Measurements from ENCODE around the gene ZRANB1.
"Not testable (repeated sequence)": the region's sequence is repeated elsewhere in the genome, so short reads cannot be mapped to it uniquely, and the experiment has no call there.

The ZRANB1 gene

DNA sequence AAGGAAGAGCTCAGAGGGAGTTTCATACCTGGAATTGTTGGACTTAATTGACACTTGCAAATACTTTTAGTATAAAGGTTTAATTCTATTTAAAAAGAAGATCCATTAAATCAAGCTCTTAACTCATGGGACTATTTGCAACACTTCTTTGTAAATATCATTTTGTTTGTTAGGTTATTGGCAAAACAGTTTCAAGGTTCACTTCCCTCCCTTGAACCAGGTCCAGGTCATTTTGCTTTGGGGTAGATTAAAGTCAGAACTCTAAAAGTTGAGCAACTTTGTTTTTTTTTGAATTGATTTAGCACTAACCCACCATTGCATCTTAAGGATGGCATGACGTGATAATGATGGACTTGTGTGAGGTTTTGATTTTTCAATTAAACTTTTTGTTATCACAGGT is 45.9 kb downstream of the ZRANB1 start:
- Histone ChIP-seq H3K9me3 (ENCODE audit: control insufficient read depth, low read length) (no peaks in the 10 kb centered on the region), H3K36me3 (ENCODE audit: control insufficient read depth, insufficient read depth, low read length, severe bottlenecking) (peaks cover 81% of the 10 kb centered on the region), H3K9ac (ENCODE audit: low read length) (no peak overlapping the region), H3K4me1 (ENCODE audit: control insufficient read depth, insufficient read depth, low read length) (no peaks in the 10 kb centered on the region), H3K27me3 (replicated peaks; ENCODE audit: control insufficient read depth, insufficient read depth, low read length) (no peaks in the 10 kb centered on the region), H3K4me3 (ENCODE audit: low read length) (no peak overlapping the region)
- DNase-seq (ENCODE audit: low read depth), result no peak

DNA sequence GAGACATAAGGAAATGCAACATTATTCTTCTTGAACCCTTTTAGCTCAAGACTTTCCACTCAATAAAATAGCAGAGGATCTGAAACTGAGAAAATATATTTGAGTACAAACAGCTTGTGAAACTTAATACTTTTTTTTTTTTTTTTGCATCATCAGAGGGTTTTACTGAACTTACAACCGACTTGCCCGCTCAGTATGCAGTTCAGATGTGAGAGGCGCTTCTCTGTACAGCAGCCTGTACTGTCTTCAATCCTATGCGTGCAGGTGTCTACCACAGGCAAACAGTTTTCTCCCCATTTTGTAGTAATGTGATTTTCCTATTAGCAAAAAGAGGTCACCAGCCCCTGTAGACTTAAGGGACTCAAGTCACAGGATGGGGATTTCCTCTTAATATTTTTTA is 46.8 kb downstream of the ZRANB1 start:
- H3K4me1 ChIP-seq (ENCODE audit: control insufficient read depth, insufficient read depth, low read length); H3K9ac ChIP-seq (ENCODE audit: low read length); DNase-seq (ENCODE audit: low read depth); H3K27me3 ChIP-seq (replicated peaks; ENCODE audit: control insufficient read depth, insufficient read depth, low read length); H3K9me3 ChIP-seq (ENCODE audit: control insufficient read depth, low read length); H3K4me3 ChIP-seq (ENCODE audit: low read length): not testable (repeated sequence)
- H3K36me3 ChIP-seq (ENCODE audit: control insufficient read depth, insufficient read depth, low read length, severe bottlenecking), result peaks cover 81% of the 10 kb centered on the region

- H3K9me3 ChIP-seq (ENCODE audit: control insufficient read depth, low read length), result no peaks in the 10 kb centered on the region
- H3K36me3 ChIP-seq (ENCODE audit: control insufficient read depth, insufficient read depth, low read length, severe bottlenecking), result peaks cover 81% of the 10 kb centered on the region
- H3K9ac ChIP-seq (ENCODE audit: low read length), result no peak overlapping the region
- H3K4me3 ChIP-seq (ENCODE audit: low read length), result no peak overlapping the region
- no peaks in the 10 kb centered on the region for H3K27me3 ChIP-seq (replicated peaks; ENCODE audit: control insufficient read depth, insufficient read depth, low read length)
- no peak for DNase-seq (ENCODE audit: low read depth)
- no peaks in the 10 kb centered on the region for H3K4me1 ChIP-seq (ENCODE audit: control insufficient read depth, insufficient read depth, low read length)
Measured at GRCh38 chr10:124989526-124989925, 47.6 kb downstream of the ZRANB1 start.

GRCh38 chr10:124990671-124991625 is 49.0 kb downstream of the ZRANB1 start:
- H3K4me3 ChIP-seq (ENCODE audit: low read length), result no peak overlapping the region
- DNase-seq (ENCODE audit: low read depth), result no peak
- no peaks in the 10 kb centered on the region for H3K4me1 ChIP-seq (ENCODE audit: control insufficient read depth, insufficient read depth, low read length)
- H3K9ac ChIP-seq (ENCODE audit: low read length), result no peak overlapping the region
- H3K9me3 ChIP-seq (ENCODE audit: control insufficient read depth, low read length), result no peaks in the 10 kb centered on the region
- peaks cover 73% of the 10 kb centered on the region for H3K36me3 ChIP-seq (ENCODE audit: control insufficient read depth, insufficient read depth, low read length, severe bottlenecking)
- no peaks in the 10 kb centered on the region for H3K27me3 ChIP-seq (replicated peaks; ENCODE audit: control insufficient read depth, insufficient read depth, low read length)

GRCh38 chr10:124991835-124992234 is 49.9 kb downstream of the ZRANB1 start:
- Histone ChIP-seq H3K9ac (ENCODE audit: low read length) (no peak overlapping the region), H3K9me3 (ENCODE audit: control insufficient read depth, low read length) (no peaks in the 10 kb centered on the region), H3K4me3 (ENCODE audit: low read length) (no peak overlapping the region), H3K36me3 (ENCODE audit: control insufficient read depth, insufficient read depth, low read length, severe bottlenecking) (peaks cover 73% of the 10 kb centered on the region), H3K27me3 (replicated peaks; ENCODE audit: control insufficient read depth, insufficient read depth, low read length) (no peaks in the 10 kb centered on the region), H3K4me1 (ENCODE audit: control insufficient read depth, insufficient read depth, low read length) (no peaks in the 10 kb centered on the region)
- DNase-seq (ENCODE audit: low read depth), result no peak

GRCh38 chr10:124992462-124993344 is 50.8 kb downstream of the ZRANB1 start:
- Histone ChIP-seq H3K9ac (ENCODE audit: low read length) (no peak overlapping the region), H3K4me3 (ENCODE audit: low read length) (no peak overlapping the region), H3K36me3 (ENCODE audit: control insufficient read depth, insufficient read depth, low read length, severe bottlenecking) (peaks cover 73% of the 10 kb centered on the region), H3K4me1 (ENCODE audit: control insufficient read depth, insufficient read depth, low read length) (no peaks in the 10 kb centered on the region), H3K27me3 (replicated peaks; ENCODE audit: control insufficient read depth, insufficient read depth, low read length) (no peaks in the 10 kb centered on the region), H3K9me3 (ENCODE audit: control insufficient read depth, low read length) (no peaks in the 10 kb centered on the region)
- DNase-seq (ENCODE audit: low read depth), result peak; percentile 77

GRCh38 chr10:124993345-124993708 is 51.4 kb downstream of the ZRANB1 start:
- Histone ChIP-seq H3K9ac (ENCODE audit: low read length) (no peak overlapping the region), H3K36me3 (ENCODE audit: control insufficient read depth, insufficient read depth, low read length, severe bottlenecking) (peaks cover 72% of the 10 kb centered on the region), H3K27me3 (replicated peaks; ENCODE audit: control insufficient read depth, insufficient read depth, low read length) (no peaks in the 10 kb centered on the region), H3K4me3 (ENCODE audit: low read length) (no peak overlapping the region), H3K9me3 (ENCODE audit: control insufficient read depth, low read length) (no peaks in the 10 kb centered on the region), H3K4me1 (ENCODE audit: control insufficient read depth, insufficient read depth, low read length) (no peaks in the 10 kb centered on the region)
- DNase-seq (ENCODE audit: low read depth), result no peak

DNA sequence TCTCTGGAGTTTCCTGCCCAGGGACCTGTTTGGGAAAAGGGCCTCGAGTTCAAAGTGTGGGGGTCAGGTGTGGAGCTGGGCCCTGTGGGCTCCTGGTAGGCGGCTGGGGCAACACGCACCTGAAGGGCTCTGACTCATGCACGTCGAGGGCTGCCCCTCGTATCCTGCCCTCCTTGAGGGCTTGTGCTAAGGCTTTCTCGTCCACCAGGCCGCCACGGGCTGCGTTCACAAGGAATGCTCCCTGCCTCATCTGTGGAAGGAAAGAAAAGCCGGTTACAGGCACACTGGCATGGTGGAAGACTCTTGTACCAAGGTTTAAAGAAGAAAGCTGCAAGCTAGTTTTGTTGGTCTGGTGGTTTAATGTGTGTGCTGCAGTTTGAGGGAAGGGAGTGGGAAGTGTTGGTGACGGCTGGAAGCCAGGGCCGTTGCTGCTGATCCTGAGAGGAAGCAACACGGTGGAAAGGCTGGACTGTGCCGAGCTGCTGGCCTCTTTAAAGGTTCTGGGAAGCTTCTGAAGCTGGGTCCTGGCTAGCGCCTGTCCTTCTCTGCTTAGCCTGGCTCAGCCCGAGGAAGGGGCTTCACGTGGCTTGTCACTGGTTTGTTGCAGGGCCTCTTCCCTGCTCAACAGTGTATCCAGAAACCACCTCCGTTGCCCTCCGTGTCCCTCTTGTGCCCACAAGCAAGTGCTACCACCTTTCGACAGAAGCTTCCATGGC is 52.0 kb downstream of the ZRANB1 start:
- Histone ChIP-seq H3K9ac (ENCODE audit: low read length) (no peak overlapping the region), H3K4me1 (ENCODE audit: control insufficient read depth, insufficient read depth, low read length) (peaks cover under 1% of the 10 kb centered on the region), H3K9me3 (ENCODE audit: control insufficient read depth, low read length) (no peaks in the 10 kb centered on the region), H3K36me3 (ENCODE audit: control insufficient read depth, insufficient read depth, low read length, severe bottlenecking) (peaks cover 69% of the 10 kb centered on the region), H3K4me3 (ENCODE audit: low read length) (no peak overlapping the region), H3K27me3 (replicated peaks; ENCODE audit: control insufficient read depth, insufficient read depth, low read length) (no peaks in the 10 kb centered on the region)
- DNase-seq (ENCODE audit: low read depth), result no peak

- no peak for DNase-seq (ENCODE audit: low read depth)
- Histone ChIP-seq H3K9me3 (ENCODE audit: control insufficient read depth, low read length) (no peaks in the 10 kb centered on the region), H3K4me1 (ENCODE audit: control insufficient read depth, insufficient read depth, low read length) (peaks cover 10% of the 10 kb centered on the region), H3K9ac (ENCODE audit: low read length) (no peak overlapping the region), H3K27me3 (replicated peaks; ENCODE audit: control insufficient read depth, insufficient read depth, low read length) (no peaks in the 10 kb centered on the region), H3K4me3 (ENCODE audit: low read length) (no peak overlapping the region), H3K36me3 (ENCODE audit: control insufficient read depth, insufficient read depth, low read length, severe bottlenecking) (peaks cover 63% of the 10 kb centered on the region)
Measured at GRCh38 chr10:124994573-124995473, 52.9 kb downstream of the ZRANB1 start.

GRCh38 chr10:124995605-124996004 is 53.7 kb downstream of the ZRANB1 start:
- Histone ChIP-seq H3K4me1 (ENCODE audit: control insufficient read depth, insufficient read depth, low read length) (peaks cover 15% of the 10 kb centered on the region), H3K4me3 (ENCODE audit: low read length) (no peak overlapping the region), H3K9me3 (ENCODE audit: control insufficient read depth, low read length) (no peaks in the 10 kb centered on the region), H3K36me3 (ENCODE audit: control insufficient read depth, insufficient read depth, low read length, severe bottlenecking) (peaks cover 58% of the 10 kb centered on the region), H3K9ac (ENCODE audit: low read length) (no peak overlapping the region), H3K27me3 (replicated peaks; ENCODE audit: control insufficient read depth, insufficient read depth, low read length) (no peaks in the 10 kb centered on the region)
- no peak for DNase-seq (ENCODE audit: low read depth)

Measured in adipocyte (in vitro differentiated cells).